ENCODE results near the gene VPS51. TPM values are rescaled to one million over a fixed set of nuclear protein-coding genes. Genes with fewer than 3 reads are reported as not detected.

The VPS51 gene
- total and polyA plus RNA-seq, 2 of the 4 experiments (the other 2 are of a cell fraction), result 56.3 to 113 TPM

DNA sequence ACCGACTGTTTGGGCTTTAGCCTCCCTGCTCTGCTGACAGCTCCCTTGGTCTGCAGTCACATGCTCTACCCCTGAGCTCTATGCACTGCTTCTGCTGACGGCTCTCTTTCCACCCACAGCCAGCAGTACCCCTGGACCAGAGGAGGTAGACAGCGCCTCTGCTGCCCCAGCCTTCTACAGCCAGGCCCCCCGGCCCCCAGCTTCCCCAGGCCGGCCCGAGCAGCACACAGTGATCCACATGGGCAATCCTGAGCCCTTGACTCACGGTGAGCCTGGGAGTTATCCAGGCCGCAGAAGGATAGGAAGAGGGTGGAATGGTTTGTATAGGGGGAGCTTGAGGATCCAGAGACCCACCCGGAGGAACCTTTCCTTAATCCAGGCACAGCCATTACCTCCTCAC lies 9.2 kb upstream of the VPS51 start:
- CTCF ChIA-PET, result no interaction called here
- Histone ChIP-seq H4K20me1 (ENCODE audit: insufficient read depth, low read length) (no peaks in the 10 kb centered on the region; the same call in 1 of the 2 replicates), H4K5ac (ENCODE audit: low read depth, low read length) (no peak overlapping the region), H2AK9ac (replicated peaks; ENCODE audit: low read depth, low read length, poor library complexity) (peak overlapping the region; percentile 10), H4K8ac (ENCODE audit: low read depth in 2 of 2, low read length in 2 of 2) (no peak overlapping the region), H3K4me2 (ENCODE audit: low read depth, low read length) (no peak overlapping the region), H3K27me3 (ENCODE audit: control insufficient read depth, insufficient read depth, low read length) (no peaks in the 10 kb centered on the region), H3K4ac (ENCODE audit: low read depth, low read length) (no peak overlapping the region), H3K23ac (ENCODE audit: low read depth, low read length) (no peak overlapping the region), H3K18ac (ENCODE audit: low read depth, low read length) (no peak overlapping the region), H3K14ac (replicated peaks; ENCODE audit: low read depth, low read length) (no peak overlapping the region), H3K4me1 (ENCODE audit: control insufficient read depth, insufficient read depth, low read length) (peaks cover 4% of the 10 kb centered on the region; the same call in 1 of the 2 replicates), H3K79me1 (ENCODE audit: low read depth in 1 of 2, low read length in 2 of 2) (peaks cover 29 to 39% of the 10 kb centered on the region in 2 experiments), H3K9me3 (ENCODE audit: control insufficient read depth, insufficient read depth, low read length) (no peaks in the 10 kb centered on the region), H3K9ac (ENCODE audit: low read depth, low read length) (no peak overlapping the region), H2AFZ (replicated peaks; ENCODE audit: low read length, poor library complexity) (no peak overlapping the region), H3K27ac (ENCODE audit: insufficient read depth, low read length) (no peak overlapping the region), H3K4me3 (ENCODE audit: insufficient read depth, low read depth, low read length) (no peak overlapping the region), H2BK5ac (ENCODE audit: low read depth, low read length, poor library complexity, severe bottlenecking) (no peak overlapping the region), H4K91ac (ENCODE audit: insufficient read depth, low read depth, low read length) (no peak overlapping the region), H3K56ac (ENCODE audit: extremely low read depth, insufficient read depth, low read length) (no peak overlapping the region), H3K9me1 (ENCODE audit: insufficient read depth, low read length) (no peaks in the 10 kb centered on the region), H3K36me3 (ENCODE audit: control insufficient read depth, insufficient read depth, low read length) (peaks cover 35% of the 10 kb centered on the region), H2BK120ac (ENCODE audit: low read depth, low read length) (no peak overlapping the region), H2BK15ac (ENCODE audit: low read depth, low read length) (no peak overlapping the region), H2AK5ac (ENCODE audit: low read depth, low read length) (no peak overlapping the region), H2BK20ac (ENCODE audit: low read depth, low read length) (no peak overlapping the region)
- no CpG with 5 or more reads among the region's 9 CpGs for WGBS, 2 experiments (ENCODE audit: extremely low coverage in 2 of 2, insufficient read length in 1 of 2)
- POLR2A ChIA-PET (ENCODE audit: unreplicated experiment), result no interaction called here
- TF ChIP-seq CEBPB (IDR thresholded peaks at IDR 0.05; ENCODE audit: low read depth, low read length), result no peak
- no peak for TF ChIP-seq RFX5 (IDR thresholded peaks at IDR 0.05; ENCODE audit: low read depth, low read length)
- TF ChIP-seq NFE2L2 (IDR thresholded peaks at IDR 0.05; ENCODE audit: low read depth, low read length), result no peak
- TF ChIP-seq FOS (IDR thresholded peaks at IDR 0.05; ENCODE audit: low read depth, low read length), result no peak
- TF ChIP-seq, protein P1, sequence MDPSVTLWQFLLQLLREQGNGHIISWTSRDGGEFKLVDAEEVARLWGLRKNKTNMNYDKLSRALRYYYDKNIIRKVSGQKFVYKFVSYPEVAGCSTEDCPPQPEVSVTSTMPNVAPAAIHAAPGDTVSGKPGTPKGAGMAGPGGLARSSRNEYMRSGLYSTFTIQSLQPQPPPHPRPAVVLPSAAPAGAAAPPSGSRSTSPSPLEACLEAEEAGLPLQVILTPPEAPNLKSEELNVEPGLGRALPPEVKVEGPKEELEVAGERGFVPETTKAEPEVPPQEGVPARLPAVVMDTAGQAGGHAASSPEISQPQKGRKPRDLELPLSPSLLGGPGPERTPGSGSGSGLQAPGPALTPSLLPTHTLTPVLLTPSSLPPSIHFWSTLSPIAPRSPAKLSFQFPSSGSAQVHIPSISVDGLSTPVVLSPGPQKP (IDR thresholded peaks at IDR 0.05; ENCODE audit: borderline replicate concordance, low read depth, low read length), result no peak
- TF ChIP-seq, protein P2, sequence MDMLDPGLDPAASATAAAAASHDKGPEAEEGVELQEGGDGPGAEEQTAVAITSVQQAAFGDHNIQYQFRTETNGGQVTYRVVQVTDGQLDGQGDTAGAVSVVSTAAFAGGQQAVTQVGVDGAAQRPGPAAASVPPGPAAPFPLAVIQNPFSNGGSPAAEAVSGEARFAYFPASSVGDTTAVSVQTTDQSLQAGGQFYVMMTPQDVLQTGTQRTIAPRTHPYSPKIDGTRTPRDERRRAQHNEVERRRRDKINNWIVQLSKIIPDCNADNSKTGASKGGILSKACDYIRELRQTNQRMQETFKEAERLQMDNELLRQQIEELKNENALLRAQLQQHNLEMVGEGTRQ (IDR thresholded peaks at IDR 0.05; ENCODE audit: low read depth, low read length), result no peak
- no peak for TF ChIP-seq SMC3 (IDR thresholded peaks at IDR 0.05; ENCODE audit: low read depth, low read length)
- no peak for TF ChIP-seq MAZ (IDR thresholded peaks at IDR 0.05; ENCODE audit: borderline replicate concordance, low read depth, low read length)
- no peak for TF ChIP-seq POLR2A (IDR thresholded peaks at IDR 0.05; ENCODE audit: low read depth, low read length)
- TF ChIP-seq MXI1 (IDR thresholded peaks at IDR 0.05; ENCODE audit: borderline replicate concordance, low read depth, low read length), result no peak
- no peak for TF ChIP-seq RCOR1 (IDR thresholded peaks at IDR 0.05; ENCODE audit: insufficient replicate concordance, low read length)
- TF ChIP-seq CHD1 (IDR thresholded peaks at IDR 0.05; ENCODE audit: low read depth, low read length), result no peak
- TF ChIP-seq BHLHE40 (IDR thresholded peaks at IDR 0.05; ENCODE audit: low read depth, low read length), result no peak
- TF ChIP-seq, protein P3, sequence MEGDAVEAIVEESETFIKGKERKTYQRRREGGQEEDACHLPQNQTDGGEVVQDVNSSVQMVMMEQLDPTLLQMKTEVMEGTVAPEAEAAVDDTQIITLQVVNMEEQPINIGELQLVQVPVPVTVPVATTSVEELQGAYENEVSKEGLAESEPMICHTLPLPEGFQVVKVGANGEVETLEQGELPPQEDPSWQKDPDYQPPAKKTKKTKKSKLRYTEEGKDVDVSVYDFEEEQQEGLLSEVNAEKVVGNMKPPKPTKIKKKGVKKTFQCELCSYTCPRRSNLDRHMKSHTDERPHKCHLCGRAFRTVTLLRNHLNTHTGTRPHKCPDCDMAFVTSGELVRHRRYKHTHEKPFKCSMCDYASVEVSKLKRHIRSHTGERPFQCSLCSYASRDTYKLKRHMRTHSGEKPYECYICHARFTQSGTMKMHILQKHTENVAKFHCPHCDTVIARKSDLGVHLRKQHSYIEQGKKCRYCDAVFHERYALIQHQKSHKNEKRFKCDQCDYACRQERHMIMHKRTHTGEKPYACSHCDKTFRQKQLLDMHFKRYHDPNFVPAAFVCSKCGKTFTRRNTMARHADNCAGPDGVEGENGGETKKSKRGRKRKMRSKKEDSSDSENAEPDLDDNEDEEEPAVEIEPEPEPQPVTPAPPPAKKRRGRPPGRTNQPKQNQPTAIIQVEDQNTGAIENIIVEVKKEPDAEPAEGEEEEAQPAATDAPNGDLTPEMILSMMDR (conservative IDR thresholded peaks at IDR 0.05; ENCODE audit: low read depth, low read length), result no peak
- TF ChIP-seq MAFK (IDR thresholded peaks at IDR 0.05; ENCODE audit: low read depth, low read length), result no peak
- TF ChIP-seq RAD21 (IDR thresholded peaks at IDR 0.05; ENCODE audit: low read length), result no peak
- no peak for DNase-seq
- dilution Hi-C loops (cut with HindIII; ENCODE audit: low sequenced_read_pairs, unreplicated experiment), result no loop called here
- no peak for ATAC-seq (ENCODE audit: low read depth)
- in situ Hi-C loops (cut with MboI; ENCODE audit: low sequenced_read_pairs), result no loop called here
- intact Hi-C loops (cut with micrococcal nuclease), result no loop called here
- no TSS peak for BruUV-seq (replicated peaks)

Measured in IMR-90 (cell line).